ENCODE results near the gene AKAP14. TPM values are rescaled to one million over a fixed set of nuclear protein-coding genes. Genes with fewer than 3 reads are reported as not detected.
"Not testable (repeated sequence)": the region's sequence is repeated elsewhere in the genome, so short reads cannot be mapped to it uniquely, and the experiment has no call there.

Gene AKAP14
- total RNA-seq, 2 experiments from 2014 or later, result not detected

DNA sequence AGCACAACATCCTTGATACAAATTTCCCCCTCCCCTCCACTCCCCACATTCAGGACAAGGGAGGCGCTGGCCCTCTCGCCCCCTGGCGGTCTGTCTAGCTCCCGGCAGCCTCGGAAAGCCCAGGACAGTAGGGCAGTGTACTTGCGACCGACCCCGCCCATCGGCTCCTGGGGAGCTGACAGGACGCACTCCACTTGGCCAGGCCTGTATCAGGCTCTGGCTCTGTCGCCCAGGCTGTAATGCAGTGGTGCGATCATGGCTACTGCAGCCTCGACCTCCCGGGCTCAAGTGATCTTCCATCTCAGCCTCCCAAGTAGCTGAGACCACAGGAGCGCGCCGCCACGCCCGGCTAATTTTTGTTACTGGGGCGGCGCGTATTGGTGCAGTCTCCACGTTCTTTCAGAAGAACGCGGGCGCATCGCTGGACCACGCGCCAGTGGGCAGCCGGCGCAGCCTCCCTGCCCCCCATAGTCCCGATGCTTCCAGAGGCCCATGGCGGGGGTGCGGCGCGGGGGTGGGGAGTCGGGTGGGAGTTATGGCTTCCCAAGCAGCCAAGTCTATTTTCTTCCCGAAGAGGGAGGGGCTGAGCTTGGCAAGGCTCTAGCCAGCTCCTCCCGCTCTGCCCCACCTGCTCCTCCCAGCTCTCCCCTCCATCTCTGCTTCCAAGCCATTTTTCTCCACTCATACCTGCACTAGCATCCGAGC, 7.8 kb upstream of the AKAP14 start:
- no peaks in the 10 kb centered on the region for H3K27me3 Mint-ChIP-seq
- no peak overlapping the region for H3K27ac Mint-ChIP-seq
- H3K9me3 Mint-ChIP-seq, result no peaks in the 10 kb centered on the region
- peak overlapping the region; percentile 35 for H3K4me3 Mint-ChIP-seq
- H3K4me1 Mint-ChIP-seq, result peaks cover 12% of the 10 kb centered on the region
- POLR2A ChIA-PET, result interaction anchor here (1.5 to 1.8 kb wide), 2 partner anchors 35 to 96 kb away, joined by 6 to 7 read pairs; partner anchors contain the start of genes RPL39 and UPF3B
- CTCF ChIA-PET, result interaction anchor here (0.6 to 1.9 kb wide), 6 partner anchors 9 to 217 kb away, joined by 3 to 11 read pairs (median 4); partner anchors contain the start of genes RPL39 and UPF3B
- H3K36me3 Mint-ChIP-seq (ENCODE audit: low read depth), result no peaks in the 10 kb centered on the region
- DNase-seq, result peak; percentile 70

DNA sequence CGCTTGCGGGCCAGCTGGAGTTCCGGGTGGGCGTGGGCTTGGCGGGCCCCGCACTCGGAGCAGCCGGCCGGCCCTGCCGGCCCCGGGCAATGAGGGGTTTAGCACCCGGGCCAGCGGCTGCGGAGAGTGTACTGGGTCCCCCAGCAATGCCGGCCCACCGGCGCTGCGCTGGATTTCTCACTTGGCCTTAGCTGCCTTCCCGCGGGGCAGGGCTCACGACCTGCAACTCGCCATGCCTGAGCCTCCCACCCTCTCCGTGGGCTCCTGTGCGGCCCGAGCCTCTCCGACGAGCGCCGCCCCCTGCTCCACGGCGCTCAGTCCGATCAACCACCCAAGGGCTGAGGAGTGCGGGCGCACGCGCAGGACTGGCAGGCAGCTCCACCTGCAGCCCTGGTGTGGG, 5.1 kb upstream of the AKAP14 start:
- H3K27ac Mint-ChIP-seq; H3K36me3 Mint-ChIP-seq (ENCODE audit: low read depth); H3K27me3 Mint-ChIP-seq; H3K4me3 Mint-ChIP-seq; DNase-seq; H3K9me3 Mint-ChIP-seq; POLR2A ChIA-PET; CTCF ChIA-PET: not testable (repeated sequence)
- H3K4me1 Mint-ChIP-seq, result peaks cover 12% of the 10 kb centered on the region

DNA sequence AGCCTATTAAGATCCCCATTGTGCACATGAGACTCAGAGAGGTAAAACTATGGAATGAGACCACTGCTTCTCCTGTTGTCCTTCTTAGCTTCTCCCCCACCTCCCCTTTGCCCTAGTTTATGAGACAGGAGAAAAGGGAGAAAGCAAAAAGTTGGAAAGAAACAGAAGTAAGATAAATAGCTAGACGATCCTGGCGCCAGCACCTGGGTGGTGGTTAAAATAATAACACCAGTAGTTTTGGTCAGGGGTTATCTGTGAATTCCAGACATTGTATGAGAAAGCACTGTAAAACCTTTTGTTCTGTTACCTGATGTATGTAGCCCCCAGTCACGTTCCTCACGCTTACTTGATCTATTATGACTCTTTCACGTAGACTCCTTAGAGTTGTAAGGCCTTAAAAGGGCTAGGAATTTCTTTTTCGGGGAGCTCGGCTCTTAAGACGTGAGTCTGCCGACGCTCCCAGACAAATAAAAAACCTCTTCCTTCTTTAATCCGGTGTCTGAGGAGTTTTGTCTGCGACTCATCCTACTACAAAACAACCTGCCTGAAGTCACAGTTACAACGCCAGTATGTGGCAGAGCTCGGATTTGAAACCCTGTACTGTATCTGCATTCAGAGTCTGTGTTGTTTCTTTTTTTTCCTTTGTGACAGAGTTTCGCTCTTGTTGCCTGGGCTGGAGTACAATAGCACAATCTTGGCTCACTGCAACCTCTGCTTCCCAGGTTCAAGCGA, 3.6 kb upstream of the AKAP14 start:
- POLR2A ChIA-PET; H3K27ac Mint-ChIP-seq; H3K4me1 Mint-ChIP-seq; H3K36me3 Mint-ChIP-seq (ENCODE audit: low read depth); DNase-seq; H3K4me3 Mint-ChIP-seq; CTCF ChIA-PET; H3K27me3 Mint-ChIP-seq; H3K9me3 Mint-ChIP-seq: not testable (repeated sequence)

DNA sequence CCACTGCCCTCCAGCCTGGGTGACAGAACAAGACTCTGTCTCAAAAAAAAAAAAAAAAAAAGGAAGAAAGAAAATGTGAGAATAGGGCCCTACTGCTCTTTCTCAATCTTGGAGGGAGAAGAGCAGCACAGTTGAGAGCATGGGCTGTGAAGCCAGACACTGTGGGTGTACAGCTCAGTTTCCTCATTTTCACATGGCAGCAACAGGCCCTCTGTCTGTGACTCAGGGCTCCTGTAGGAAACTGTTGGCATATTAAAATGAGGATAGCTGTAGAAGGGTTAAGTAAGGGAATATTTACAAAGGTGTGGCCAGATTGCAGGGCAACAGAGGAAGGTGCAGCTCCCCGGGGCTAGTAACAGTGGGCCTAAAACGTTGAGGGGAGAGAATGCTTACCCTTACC, 3.4 kb downstream of the AKAP14 start:
- ChIA-PET CTCF (no interaction called here), POLR2A (no interaction called here)
- H3K9me3 Mint-ChIP-seq, result no peaks in the 10 kb centered on the region
- DNase-seq, result no peak
- H3K27ac Mint-ChIP-seq, result no peak overlapping the region
- H3K27me3 Mint-ChIP-seq, result no peaks in the 10 kb centered on the region
- no peak overlapping the region for H3K4me3 Mint-ChIP-seq
- no peaks in the 10 kb centered on the region for H3K36me3 Mint-ChIP-seq (ENCODE audit: low read depth)
- H3K4me1 Mint-ChIP-seq, result peaks cover 4% of the 10 kb centered on the region

DNA sequence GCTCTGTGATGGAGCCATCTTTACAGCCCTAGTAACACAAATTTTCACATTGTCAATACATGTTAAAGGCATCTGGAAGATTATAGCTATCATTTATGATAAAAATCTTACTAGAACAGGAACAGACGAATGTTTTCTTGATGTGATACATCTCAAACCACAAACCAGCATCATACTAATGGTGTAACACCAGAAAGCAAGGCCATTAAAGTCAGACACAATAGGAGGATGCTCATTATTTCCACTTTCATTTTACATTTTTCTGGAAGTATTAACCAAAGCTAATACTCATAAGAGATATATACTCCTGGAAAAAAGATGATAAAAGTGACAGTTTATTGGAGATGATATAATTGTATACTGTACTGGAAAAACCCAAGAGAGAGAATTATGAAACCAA, 5.3 kb downstream of the AKAP14 start:
- H3K4me1 Mint-ChIP-seq, result peaks cover 4% of the 10 kb centered on the region
- no peak overlapping the region for H3K27ac Mint-ChIP-seq
- no peak for DNase-seq
- no peaks in the 10 kb centered on the region for H3K36me3 Mint-ChIP-seq (ENCODE audit: low read depth)
- H3K27me3 Mint-ChIP-seq, result no peaks in the 10 kb centered on the region
- no peak overlapping the region for H3K4me3 Mint-ChIP-seq
- ChIA-PET CTCF (interaction anchor here (1.3 kb wide), 1 partner anchor 14 kb away, joined by 5 read pairs; no protein-coding TSS in a partner anchor), POLR2A (no interaction called here)
- no peaks in the 10 kb centered on the region for H3K9me3 Mint-ChIP-seq

DNA sequence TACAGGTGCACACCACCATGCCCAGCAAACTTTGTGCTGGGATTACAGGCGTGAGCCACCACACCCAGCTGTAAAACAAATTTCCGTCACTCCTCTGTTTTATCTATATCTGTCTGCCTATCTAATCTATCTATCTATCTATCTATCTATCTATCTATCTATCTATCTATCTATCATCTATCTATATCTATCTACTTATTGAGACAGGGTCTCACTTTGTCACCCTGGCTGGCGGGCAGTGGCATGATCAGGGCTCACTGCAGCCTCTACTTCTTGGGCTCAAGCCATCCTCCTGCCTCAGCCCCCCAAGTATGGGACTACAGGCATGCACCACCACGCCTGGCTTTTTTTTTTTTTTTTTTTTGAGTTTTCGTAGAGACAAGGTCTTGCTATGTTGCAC, 20.6 kb downstream of the AKAP14 start:
- H3K36me3 Mint-ChIP-seq (ENCODE audit: low read depth), result no peaks in the 10 kb centered on the region
- CTCF ChIA-PET, result interaction anchor here (0.6 kb wide), 2 partner anchors 1591 to 1666 kb away, joined by 3 read pairs; no protein-coding TSS in a partner anchor
- H3K27me3 Mint-ChIP-seq, result no peaks in the 10 kb centered on the region
- H3K4me1 Mint-ChIP-seq, result no peaks in the 10 kb centered on the region
- no peak overlapping the region for H3K27ac Mint-ChIP-seq
- POLR2A ChIA-PET, result no interaction called here
- DNase-seq, result no peak
- no peak overlapping the region for H3K4me3 Mint-ChIP-seq
- H3K9me3 Mint-ChIP-seq, result no peaks in the 10 kb centered on the region

DNA sequence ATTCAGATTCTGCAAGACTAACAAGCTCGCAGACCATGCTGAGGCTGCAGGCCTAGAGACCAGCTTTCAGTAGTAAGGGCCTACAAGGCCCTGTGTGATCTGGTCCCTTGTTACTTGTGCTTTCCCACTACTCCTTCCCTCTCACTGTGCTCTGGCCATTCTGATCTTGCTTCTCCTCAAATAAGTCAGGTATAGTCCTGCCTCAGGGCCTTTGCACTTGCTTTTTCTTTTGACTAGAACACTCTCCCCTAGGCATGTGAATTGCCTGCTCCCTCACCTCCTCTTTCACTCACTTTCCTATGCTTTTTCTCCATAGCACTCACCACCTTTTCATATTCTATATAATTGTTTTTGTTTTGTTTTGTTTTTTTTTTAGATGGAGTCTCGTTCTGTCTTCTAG, 22.2 kb downstream of the AKAP14 start:
- H3K9me3 Mint-ChIP-seq, result no peaks in the 10 kb centered on the region
- no peaks in the 10 kb centered on the region for H3K36me3 Mint-ChIP-seq (ENCODE audit: low read depth)
- no peak for DNase-seq
- no peaks in the 10 kb centered on the region for H3K27me3 Mint-ChIP-seq
- no peaks in the 10 kb centered on the region for H3K4me1 Mint-ChIP-seq
- H3K27ac Mint-ChIP-seq, result no peak overlapping the region
- no peak overlapping the region for H3K4me3 Mint-ChIP-seq
- CTCF ChIA-PET, result no interaction called here
- POLR2A ChIA-PET, result no interaction called here

DNA sequence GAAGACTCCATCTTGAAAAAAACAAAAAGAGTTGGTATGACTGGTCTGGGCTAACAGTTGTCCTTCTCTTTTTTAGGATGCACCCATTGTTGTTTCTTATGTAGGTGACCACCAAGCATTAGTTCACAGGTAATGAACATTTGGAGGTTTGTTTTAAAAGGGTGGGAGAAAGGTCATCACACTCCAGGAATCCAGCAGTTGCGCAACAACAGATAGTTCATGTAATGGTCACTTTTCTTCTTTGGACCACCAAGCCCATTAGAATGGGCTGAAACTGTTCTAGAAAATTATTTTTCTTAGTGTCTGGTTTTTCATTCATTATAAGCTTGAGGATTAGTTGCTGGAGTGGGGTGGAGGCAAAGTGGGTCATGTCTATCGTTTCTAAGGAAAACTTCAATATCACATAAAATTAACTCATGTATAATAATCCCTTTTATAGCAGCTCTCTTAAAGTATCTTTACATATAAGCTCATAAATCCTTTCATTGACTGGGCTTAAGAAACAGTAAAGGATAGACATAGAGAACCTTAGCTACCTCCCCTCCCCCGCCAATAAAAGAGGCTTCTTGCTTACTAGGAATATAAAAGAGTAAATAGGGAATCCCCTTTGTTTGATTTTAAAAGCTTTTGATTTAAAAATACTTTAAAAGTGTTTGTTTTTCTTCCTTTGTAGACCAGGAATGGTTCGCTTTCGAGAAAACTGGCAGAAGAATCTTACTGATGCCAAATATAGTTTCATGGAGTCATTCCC, 24.3 kb downstream of the AKAP14 start:
- ChIA-PET POLR2A (no interaction called here), CTCF (no interaction called here)
- Mint-ChIP-seq H3K4me1 (no peaks in the 10 kb centered on the region), H3K9me3 (no peaks in the 10 kb centered on the region), H3K36me3 (ENCODE audit: low read depth) (peaks cover 8% of the 10 kb centered on the region), H3K27me3 (no peaks in the 10 kb centered on the region), H3K27ac (no peak overlapping the region), H3K4me3 (no peak overlapping the region)
- no peak for DNase-seq

DNA sequence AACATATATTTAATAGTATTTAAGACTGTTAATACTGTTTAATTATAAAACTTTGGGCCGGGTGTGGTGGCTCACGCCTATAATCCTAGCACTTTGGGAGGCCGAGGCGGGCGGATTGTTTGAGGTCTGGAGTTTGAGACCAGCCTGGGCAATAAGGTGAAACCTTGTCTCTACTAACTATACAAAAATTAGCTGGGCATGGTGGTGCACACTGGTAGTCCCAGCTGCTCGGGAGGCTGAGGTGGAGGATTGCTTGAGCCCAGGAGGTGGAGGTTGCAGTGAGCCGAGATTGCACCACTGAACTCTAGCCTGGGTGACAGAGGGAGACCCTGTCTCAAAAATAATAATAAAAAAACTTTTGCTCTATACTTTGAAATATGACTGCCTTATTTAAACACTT, 26.7 kb downstream of the AKAP14 start:
- CTCF ChIA-PET, POLR2A ChIA-PET, H3K27me3 Mint-ChIP-seq, H3K9me3 Mint-ChIP-seq, H3K27ac Mint-ChIP-seq, DNase-seq, H3K4me1 Mint-ChIP-seq, H3K4me3 Mint-ChIP-seq: not testable (repeated sequence)
- H3K36me3 Mint-ChIP-seq (ENCODE audit: low read depth), result peaks cover 14% of the 10 kb centered on the region

DNA sequence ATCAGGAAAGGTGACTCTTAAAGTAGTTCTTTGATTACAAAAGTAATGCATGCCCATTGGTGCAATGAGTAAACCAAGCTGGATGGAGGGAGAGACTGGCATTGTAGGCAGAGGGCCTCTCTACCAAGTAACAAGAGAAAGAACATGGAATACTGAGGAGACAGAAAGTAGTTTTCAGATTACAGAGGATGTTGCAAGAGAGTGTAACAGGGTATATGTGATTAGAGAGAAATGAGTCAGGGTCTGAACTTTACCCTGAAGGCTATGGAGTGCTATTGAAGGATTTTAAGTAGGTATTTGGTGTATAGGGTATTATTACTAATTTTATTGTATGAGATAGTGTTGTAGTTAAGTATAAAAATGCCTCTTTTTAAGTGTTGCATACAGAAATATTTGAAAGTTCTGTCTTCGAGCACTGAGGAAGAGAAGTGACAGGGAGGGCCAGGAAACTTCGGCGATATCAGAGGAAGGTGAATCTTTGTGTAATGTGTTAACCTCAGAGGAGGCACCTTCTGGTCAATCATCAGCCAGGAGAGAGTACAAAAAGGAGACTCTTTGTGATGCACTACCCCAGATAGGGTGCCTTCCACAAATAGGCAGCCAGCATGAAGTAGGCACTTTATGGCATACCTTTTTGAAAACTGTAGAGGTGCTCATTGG, 39.7 kb downstream of the AKAP14 start:
- no peaks in the 10 kb centered on the region for H3K9me3 Mint-ChIP-seq
- ChIA-PET CTCF (no interaction called here), POLR2A (interaction anchor here (1.0 kb wide), 1 partner anchor 14 kb away, joined by 3 read pairs; no protein-coding TSS in a partner anchor)
- DNase-seq, result no peak
- no peak overlapping the region for H3K4me3 Mint-ChIP-seq
- H3K27ac Mint-ChIP-seq, result no peak overlapping the region
- peaks cover 25% of the 10 kb centered on the region for H3K36me3 Mint-ChIP-seq (ENCODE audit: low read depth)
- no peaks in the 10 kb centered on the region for H3K4me1 Mint-ChIP-seq
- H3K27me3 Mint-ChIP-seq, result no peaks in the 10 kb centered on the region

DNA sequence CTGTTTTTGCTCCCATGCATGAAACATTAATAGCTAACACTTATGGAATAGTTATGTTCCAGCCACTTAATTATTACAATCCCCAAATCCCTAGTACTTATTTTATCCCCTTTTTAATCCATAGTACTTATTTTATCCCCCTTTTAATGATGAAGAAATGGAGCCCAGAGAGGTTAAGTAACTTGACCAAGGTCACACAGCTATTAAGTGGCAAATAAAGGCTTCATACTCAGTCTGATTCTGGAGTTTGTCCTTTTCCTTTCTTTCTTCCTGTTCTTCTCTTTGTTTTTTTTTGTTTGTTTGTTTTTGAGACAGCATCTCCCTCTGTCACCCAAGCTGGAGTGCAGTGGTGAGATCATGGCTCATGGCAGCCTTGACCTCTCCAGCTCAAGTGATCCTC, 45.6 kb downstream of the AKAP14 start:
- Mint-ChIP-seq H3K9me3 (no peaks in the 10 kb centered on the region), H3K36me3 (ENCODE audit: low read depth) (peaks cover 7% of the 10 kb centered on the region), H3K4me1 (peaks cover 23% of the 10 kb centered on the region), H3K27ac (no peak overlapping the region), H3K4me3 (no peak overlapping the region), H3K27me3 (no peaks in the 10 kb centered on the region)
- CTCF ChIA-PET, result no interaction called here
- no peak for DNase-seq
- POLR2A ChIA-PET, result no interaction called here

DNA sequence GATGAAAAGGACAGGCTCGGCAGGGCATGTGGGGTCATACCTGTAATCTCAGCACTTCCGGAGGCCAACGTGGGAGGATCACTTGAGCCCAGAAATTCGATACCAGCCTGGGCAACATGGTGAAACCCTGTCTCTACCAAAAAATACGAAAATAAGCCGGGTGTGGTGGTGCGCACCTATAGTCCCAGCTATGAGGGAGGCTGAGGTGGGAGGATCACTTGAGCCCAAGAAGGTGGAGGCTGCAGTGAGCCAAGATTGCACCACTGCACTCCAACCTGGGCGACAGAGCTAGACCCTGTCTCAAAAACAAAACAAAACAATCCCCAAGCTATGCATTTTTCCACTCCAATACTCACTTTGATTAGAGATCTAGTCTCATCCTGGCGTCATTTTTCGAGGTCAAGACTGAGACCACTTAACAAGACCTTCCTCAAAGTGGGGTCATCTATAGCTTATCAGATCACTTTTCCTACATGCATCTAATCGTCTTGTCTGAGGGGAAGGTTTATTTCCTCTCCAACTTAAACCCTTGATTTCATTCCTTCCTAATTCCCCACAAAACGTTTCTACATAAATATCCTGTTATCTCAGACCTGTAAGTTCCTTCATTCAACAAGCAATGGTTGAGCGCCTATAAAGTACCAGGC, 46.6 kb downstream of the AKAP14 start:
- peak overlapping the region; percentile 93 for H3K4me3 Mint-ChIP-seq
- no peak for DNase-seq
- no peaks in the 10 kb centered on the region for H3K27me3 Mint-ChIP-seq
- POLR2A ChIA-PET, result interaction anchor here (0.7 kb wide), 1 partner anchor 618 kb away, joined by 3 read pairs; the partner anchor contains the start of gene CUL4B
- H3K9me3 Mint-ChIP-seq, result no peaks in the 10 kb centered on the region
- H3K36me3 Mint-ChIP-seq (ENCODE audit: low read depth), result peaks cover 2% of the 10 kb centered on the region
- H3K27ac Mint-ChIP-seq, result peak overlapping the region; percentile 95
- peaks cover 23% of the 10 kb centered on the region for H3K4me1 Mint-ChIP-seq
- CTCF ChIA-PET, result interaction anchor here (0.9 kb wide), 2 partner anchors 13 to 151 kb away, joined by 3 to 4 read pairs; partner anchors contain the start of gene RPL39
